Left colon (tissue), 2 donors: Measurements from ENCODE around the gene ZNF207. TPM values are rescaled to one million over a fixed set of nuclear protein-coding genes. Genes with fewer than 3 reads are reported as not detected.
"Not testable (repeated sequence)": the region's sequence is repeated elsewhere in the genome, so short reads cannot be mapped to it uniquely, and the experiment has no call there.

ENCODE experiments used
- ATAC-seq: fragments of 200-7000 bp; cut with Tn5 transposase; one replicate; pipeline ENCODE4 v1.9.1; 2020; ENCODE audit warnings: mild to moderate bottlenecking, moderate library complexity
- DNase-seq, 2 donors: peaks; one replicate each; pipeline ENCODE4 v3.0.0-alpha.2; 2020
- intact Hi-C, 2 donors: fragments of 100-400 bp; cut with DNase I in 1 of 2; cut with micrococcal nuclease in 1 of 2; formaldehyde crosslinking; loops; one replicate each; pipeline versions ENCODE4 v1.11.2 to v1.14.0; 2022; cut with DNase I, micrococcal nuclease
- long read RNA-seq: library from polyadenylated mRNA; unstranded; transcript quantifications from one replicate; pipeline ENCODE4 v2.0.0, GENCODE V29; 2021
- total RNA-seq, 2 donors: library from RNA; stranded (reverse); fragmentation: NEBNext Ultra II Directional; extraction: Animal tissue kit (Norgen Biotek cat#: 25700); gene quantifications; one replicate each; pipeline ENCODE4 v1.2.1, GENCODE V29; 2021
- donor health status: DM: no; HTN: no; CAD: no.
- donor health status: DM: yes; HTN: yes; CAD: no.

Gene ZNF207
- 100 to 1,000 TPM; 135 to 143 TPM for total RNA-seq
- long read RNA-seq, full-length matches to known transcripts, result 37 of 53 reads
- long read RNA-seq, partial matches to known transcripts, result 6 of 53 reads
- long read RNA-seq, other reads (novel, unspliced or antisense), result 10 of 53 reads

GRCh38 chr17:32349854-32350665, at the start of gene ZNF207:
ZNF207 (plus strand) TSS chr17:32350157; CDS start chr17:32350286, 129 bp downstream.
- peak; percentile 96 for ATAC-seq

GRCh38 chr17:32302037-32302436, 47.9 kb upstream of the ZNF207 start:
- DNase-seq (no peak), ATAC-seq (no peak)
- intact Hi-C loops, result no loop called here

More at GRCh38 chr17:32349854-32350665, at the start of gene ZNF207:
- intact Hi-C loops, result no loop called here
- peak; percentile 96 for DNase-seq

GRCh38 chr17:32302860-32303649, 46.9 kb upstream of the ZNF207 start:
- no peak for DNase-seq
- intact Hi-C loops, result no loop called here
- ATAC-seq, result no peak

- DNase-seq (no peak), ATAC-seq (no peak)
- intact Hi-C loops, result no loop called here
These were observed 46.1 kb upstream of the ZNF207 start for GRCh38 chr17:32303781-32304288.

GRCh38 chr17:32305049-32305448, 44.9 kb upstream of the ZNF207 start:
- intact Hi-C loops, result no loop called here
- DNase-seq (no peak), ATAC-seq (no peak)

- no peak for ATAC-seq
- intact Hi-C loops, result no loop called here
These were observed 42.3 kb upstream of the ZNF207 start for GRCh38 chr17:32307658-32308057.

GRCh38 chr17:32311028-32311536, 38.9 kb upstream of the ZNF207 start:
- DNase-seq (no peak), ATAC-seq (no peak)
- intact Hi-C loops, result no loop called here

More at GRCh38 chr17:32307658-32308057, 42.3 kb upstream of the ZNF207 start:
- no peak for DNase-seq

- no peak for DNase-seq
- ATAC-seq, result no peak
- intact Hi-C loops, result loop anchor here in 1 of 2 donors (5.0 kb wide), 1 partner anchor 62 kb away; no protein-coding TSS in a partner anchor
These were observed 35.3 kb upstream of the ZNF207 start for GRCh38 chr17:32314636-32315035.

- intact Hi-C loops, result loop anchor here in 1 of 2 donors (5.0 kb wide), 1 partner anchor 63 kb away; no protein-coding TSS in a partner anchor
- DNase-seq (no peak), ATAC-seq (no peak)
These were observed 34.8 kb upstream of the ZNF207 start for GRCh38 chr17:32315171-32315570.

GRCh38 chr17:32316653-32317052, 33.3 kb upstream of the ZNF207 start:
- not testable (repeated sequence) for ATAC-seq, DNase-seq
- intact Hi-C loops, result loop anchor here in 1 of 2 donors (5.0 kb wide), 1 partner anchor 64 kb away; no protein-coding TSS in a partner anchor

GRCh38 chr17:32317353-32317752, 32.6 kb upstream of the ZNF207 start:
- DNase-seq, result no peak
- no peak for ATAC-seq
- intact Hi-C loops, result loop anchor here in 1 of 2 donors (5.0 kb wide), 1 partner anchor 65 kb away; no protein-coding TSS in a partner anchor

- intact Hi-C loops, result loop anchor here in 1 of 2 donors (5.0 kb wide), 1 partner anchor 66 kb away; no protein-coding TSS in a partner anchor
These were observed 31.9 kb upstream of the ZNF207 start for GRCh38 chr17:32318071-32318470.

GRCh38 chr17:32319548-32319905, 30.4 kb upstream of the ZNF207 start:
- DNase-seq (peak; percentile 58 to 83), ATAC-seq (peak; percentile 89)
- intact Hi-C loops, result loop anchor here in 1 of 2 donors (5.0 kb wide), 1 partner anchor 67 kb away; no protein-coding TSS in a partner anchor

More at GRCh38 chr17:32318071-32318470, 31.9 kb upstream of the ZNF207 start:
- no peak for ATAC-seq
- no peak for DNase-seq

GRCh38 chr17:32320080-32320479, 29.9 kb upstream of the ZNF207 start:
- intact Hi-C loops, result loop anchor here in 1 of 2 donors (2.0 kb wide), 1 partner anchor 67 kb away; no protein-coding TSS in a partner anchor
- ATAC-seq, result not testable (repeated sequence)

GRCh38 chr17:32320847-32321246, 29.1 kb upstream of the ZNF207 start:
- no peak for DNase-seq
- no peak for ATAC-seq
- intact Hi-C loops, result loop anchor here in 1 of 2 donors (2.0 kb wide), 1 partner anchor 68 kb away; no protein-coding TSS in a partner anchor

More at GRCh38 chr17:32320080-32320479, 29.9 kb upstream of the ZNF207 start:
- not testable (repeated sequence) for DNase-seq

GRCh38 chr17:32323046-32323445, 26.9 kb upstream of the ZNF207 start:
- ATAC-seq (no peak), DNase-seq (no peak)
- intact Hi-C loops, result no loop called here

- peak; percentile 36 to 39 for DNase-seq
- peak; percentile 79 for ATAC-seq
- intact Hi-C loops, result no loop called here
These were observed 26.0 kb upstream of the ZNF207 start for GRCh38 chr17:32323811-32324491.

- intact Hi-C loops, result no loop called here
These were observed 22.0 kb upstream of the ZNF207 start for GRCh38 chr17:32327911-32328310.

More at GRCh38 chr17:32327911-32328310, 22.0 kb upstream of the ZNF207 start:
- ATAC-seq (no peak), DNase-seq (no peak)
